T-cell (primary cell): Measurements from ENCODE around the gene GIGYF2. TPM values are rescaled to one million over a fixed set of nuclear protein-coding genes. Genes with fewer than 3 reads are reported as not detected.

ENCODE experiments used
- ATAC-seq, 4 experiments: fragments of 200-7000 bp in 3 of 4; fragments of 150-1000 bp in 1 of 4; cut with Tn5 transposase; replicated peaks in 1 of 4; 1 replicate in 3 of 4; 2 replicates in 1 of 4; pipeline ENCODE4 v1.10.0; 2021; ENCODE audit warnings: moderate library complexity in 3 of 4, mild to moderate bottlenecking in 2 of 4, moderate number of reproducible peaks in 1 of 4
- CTCF ChIA-PET, 2 donors: fragments of 300-600 bp; sonication (Branson Sonifier 250); formaldehyde crosslinking; loops; one replicate each; lab custom pipeline; 2022; ENCODE audit warnings: antibody characterized with exemption in 2 of 2; lab: Charles Lee
- POLR2A ChIA-PET, 2 donors: fragments of 300-600 bp; sonication (Branson Sonifier 250); formaldehyde crosslinking; loops; one replicate each; lab custom pipeline; 2022; ENCODE audit warnings: antibody characterized with exemption in 2 of 2; lab: Charles Lee
- DNase-seq, 35 experiments: peaks; one replicate each; pipeline versions ENCODE4 v3.0.0 to v3.0.0-alpha.2; 2013 to 2023
- H3K27ac ChIP-seq: one replicate; pipeline ENCODE4 v1.5.1; 2013; ENCODE audit warnings: low read length
- H3K27me3 ChIP-seq, 2 experiments: replicated peaks in 1 of 2; 1 replicate in 1 of 2; 2 replicates in 1 of 2; pipeline versions ENCODE4 v1.6.1 to v1.7.0; 2013; ENCODE audit warnings: low read length in 1 of 2, mixed read lengths in 1 of 2; ENCODE audit not compliant: control insufficient read depth in 2 of 2, insufficient read depth in 2 of 2; ENCODE audit errors: extremely low read depth in 1 of 2
- H3K36me3 ChIP-seq, 2 donors: 1 replicate in 1 of 2; 2 replicates in 1 of 2; pipeline versions ENCODE4 v1.6.1 to v1.7.0; 2013; ENCODE audit warnings: low read length in 1 of 2; ENCODE audit not compliant: control insufficient read depth in 2 of 2, insufficient read depth in 1 of 2; ENCODE audit errors: extremely low read depth in 1 of 2
- H3K4me1 ChIP-seq, 2 experiments: 1 replicate in 1 of 2; 2 replicates in 1 of 2; pipeline versions ENCODE4 v1.6.1 to v1.7.0; 2013; ENCODE audit warnings: low read length in 2 of 2, mixed read lengths in 1 of 2; ENCODE audit not compliant: insufficient read depth in 2 of 2, control insufficient read depth in 1 of 2; ENCODE audit errors: extremely low read depth in 1 of 2
- H3K4me3 ChIP-seq, 2 donors: 1 replicate in 1 of 2; 2 replicates in 1 of 2; pipeline versions ENCODE4 v1.5.1 to v1.7.0; 2013; ENCODE audit warnings: mild to moderate bottlenecking in 2 of 2, low read length in 1 of 2, moderate library complexity in 1 of 2; ENCODE audit not compliant: control insufficient read depth in 1 of 2; ENCODE audit errors: extremely low read depth in 1 of 2
- H3K9me3 ChIP-seq: 2 replicates; pipeline ENCODE4 v1.7.0; 2013
- H3K27ac Mint-ChIP-seq, 2 donors: one replicate each; pipeline ENCODE4 v1.8.0; 2020 to 2021; ENCODE audit warnings: mild to moderate bottlenecking in 2 of 2, mixed read lengths in 2 of 2
- H3K27me3 Mint-ChIP-seq, 2 donors: one replicate each; pipeline ENCODE4 v1.8.0; 2021 to 2022; ENCODE audit warnings: mixed read lengths in 2 of 2
- H3K36me3 Mint-ChIP-seq: one replicate; pipeline ENCODE4 v1.8.0; 2021; ENCODE audit warnings: mixed read lengths
- H3K4me1 Mint-ChIP-seq, 3 donors: one replicate each; pipeline ENCODE4 v1.8.0; 2020 to 2022; ENCODE audit warnings: mixed read lengths in 3 of 3, mild to moderate bottlenecking in 1 of 3
- H3K4me3 Mint-ChIP-seq, 3 donors: one replicate each; pipeline ENCODE4 v1.8.0; 2020 to 2022; ENCODE audit warnings: mild to moderate bottlenecking in 3 of 3, mixed read lengths in 3 of 3, moderate library complexity in 3 of 3
- H3K9me3 Mint-ChIP-seq, 3 donors: one replicate each; pipeline ENCODE4 v1.8.0; 2020 to 2022; ENCODE audit warnings: mixed read lengths in 3 of 3
- WGBS: methylation state at CpG from one replicate; pipeline ENCODE4 v1.1.5; 2013; ENCODE audit warnings: missing lambda C conversion rate; ENCODE audit not compliant: insufficient coverage; 5-methylcytosine and 5-hydroxymethylcytosine counted together
- total RNA-seq, 35 experiments: library from RNA in 6 of 35; stranded (reverse) in 6 of 35; fragments of 120-200 nt in 1 of 35; gene quantifications; one replicate each; pipeline versions ENCODE4 v1.2.1 to v1.2.4 and lab custom pipeline; 2013 to 2026

The GIGYF2 gene
- total RNA-seq, 5 donors from 2014 or later (not counting 1 experiment from before 2014, with no cell fraction given): 57.8 to 76.8 (median 68.7) TPM

DNA sequence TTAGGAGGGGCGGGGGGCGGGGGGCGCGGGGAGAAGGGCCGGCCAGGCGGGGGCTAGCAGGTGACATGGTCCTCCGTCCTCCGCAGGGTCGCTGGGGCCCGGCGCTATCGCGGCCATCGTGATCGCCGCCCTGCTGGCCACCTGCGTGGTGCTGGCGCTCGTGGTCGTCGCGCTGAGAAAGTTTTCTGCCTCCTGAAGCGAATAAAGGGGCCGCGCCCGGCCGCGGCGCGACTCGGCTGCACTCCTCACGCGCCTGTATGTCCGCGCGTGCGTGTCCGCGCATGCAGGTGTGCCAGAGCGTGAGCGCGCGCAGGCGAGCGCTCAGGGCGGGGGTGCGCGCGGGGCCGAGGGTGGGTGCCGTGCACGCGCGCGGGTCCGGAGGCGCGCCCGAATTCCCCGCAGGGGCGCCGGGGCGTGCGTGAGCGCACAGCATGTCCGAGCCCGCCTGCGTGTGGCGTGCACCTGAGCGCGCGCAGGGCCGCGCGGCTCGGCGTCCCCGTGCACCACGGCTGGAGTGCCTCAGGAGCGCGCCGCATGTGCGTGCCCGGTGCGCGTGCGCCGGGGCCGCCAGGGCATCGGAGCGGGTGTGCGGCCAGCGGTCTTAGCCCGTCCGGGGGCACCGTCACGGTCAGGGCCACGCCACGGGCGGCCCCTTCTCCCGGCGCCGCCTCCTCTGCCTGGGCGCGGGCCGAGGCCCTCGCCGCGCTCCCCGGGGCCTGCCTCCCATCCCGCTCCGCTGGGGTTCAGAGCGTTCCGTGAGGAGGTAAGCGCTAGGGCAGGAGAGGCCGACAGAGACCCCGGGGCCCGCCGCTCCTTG is 179.2 kb downstream of the GIGYF2 start:
- POLR2A ChIA-PET: no interaction called here
- H3K36me3 ChIP-seq: no peaks in the 10 kb centered on the region

DNA sequence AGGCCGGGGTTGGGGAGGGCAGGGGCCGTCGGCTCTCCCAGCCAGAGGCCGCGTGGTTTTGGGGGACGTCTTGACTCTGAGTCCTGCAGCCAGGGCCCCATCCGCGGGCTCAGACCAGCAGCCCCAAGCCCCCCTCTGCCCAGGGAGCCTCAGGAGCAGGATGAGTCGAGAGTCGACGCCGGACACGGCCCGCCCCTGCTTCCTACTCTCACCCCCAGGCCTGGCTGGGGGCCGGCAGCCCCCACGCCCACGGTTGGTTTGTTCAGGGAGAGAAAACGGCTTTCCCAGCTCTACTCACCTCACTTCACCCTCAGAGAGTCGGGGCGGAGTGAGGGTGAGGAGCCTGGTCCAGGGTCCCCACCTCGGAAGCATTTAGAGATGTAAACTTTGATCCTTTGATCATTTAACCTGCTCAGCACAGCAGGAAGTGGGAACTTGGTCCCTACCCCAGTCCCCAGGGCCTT is 179.9 kb downstream of the GIGYF2 start:
- no peaks in the 10 kb centered on the region for H3K36me3 Mint-ChIP-seq

More for the DNA sequence above, 179.2 kb downstream of the GIGYF2 start:
- DNase-seq (peak in 12 of 35 experiments; percentile 8 to 31 (median 13)), ATAC-seq (peak; percentile 53 to 63 (median 55))
- CTCF ChIA-PET: no interaction called here
- Histone ChIP-seq H3K4me3 (peak overlapping the region; percentile 26 to 64), H3K4me1 (peaks cover 0 to 10% of the 10 kb centered on the region in 2 experiments), H3K27ac (no peak overlapping the region), H3K9me3 (no peaks in the 10 kb centered on the region), H3K27me3 (peaks cover 0 to 52% of the 10 kb centered on the region in 2 experiments)
- H3K4me3 Mint-ChIP-seq: peak overlapping the region in 1 of 3 donors; percentile 64
- no peak overlapping the region for H3K27ac Mint-ChIP-seq
- H3K9me3 Mint-ChIP-seq: no peaks in the 10 kb centered on the region
- H3K36me3 Mint-ChIP-seq: no peaks in the 10 kb centered on the region
- H3K4me1 Mint-ChIP-seq: peaks cover 0 to 9% (median 7%) of the 10 kb centered on the region in 3 donors
- WGBS: under 1% methylated on average over 110 of the region's 119 CpGs
- H3K27me3 Mint-ChIP-seq: peaks cover 14 to 32% of the 10 kb centered on the region in 2 donors

DNA sequence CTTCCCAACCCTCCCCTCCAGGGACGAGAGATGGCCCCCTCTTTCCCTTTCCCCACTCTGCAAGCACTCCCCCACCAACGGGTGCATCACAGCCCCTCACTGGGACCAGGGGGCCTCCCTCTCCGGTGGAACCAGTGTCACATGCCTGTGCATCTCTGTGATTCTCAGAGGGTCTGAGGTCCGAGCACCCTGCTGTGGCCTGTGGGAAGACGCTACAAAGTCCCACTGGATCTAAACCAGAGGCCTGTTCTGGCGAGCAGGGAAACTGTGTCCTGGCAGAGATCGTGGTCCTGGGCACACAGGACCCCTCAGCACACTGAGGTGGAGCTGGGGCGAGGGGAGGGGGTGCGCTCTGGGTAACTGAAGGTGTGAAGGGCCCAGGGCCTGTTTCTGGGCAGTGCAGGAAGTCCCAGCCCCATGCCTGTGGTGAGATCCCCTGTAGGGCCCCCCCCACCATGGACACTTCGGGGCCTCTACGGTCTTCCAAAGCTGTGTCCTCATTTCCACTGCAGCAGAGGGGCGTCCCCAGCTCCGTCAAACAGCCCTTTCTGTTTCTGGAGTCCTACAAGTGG is 180.9 kb downstream of the GIGYF2 start:
- Histone ChIP-seq H3K27me3 (peaks cover 0 to 39% of the 10 kb centered on the region in 2 experiments), H3K9me3 (no peaks in the 10 kb centered on the region), H3K36me3 (no peaks in the 10 kb centered on the region), H3K4me3 (no peak overlapping the region), H3K4me1 (peaks cover 0 to 10% of the 10 kb centered on the region in 2 experiments), H3K27ac (no peak overlapping the region)
- ATAC-seq: no peak
- POLR2A ChIA-PET: no interaction called here
- WGBS: 93% methylated on average over 9 of the region's 13 CpGs
- Mint-ChIP-seq H3K9me3 (no peaks in the 10 kb centered on the region), H3K27ac (no peak overlapping the region), H3K4me3 (peak overlapping the region; percentile 37 to 63 (median 52)), H3K27me3 (peaks cover 14 to 31% of the 10 kb centered on the region in 2 donors), H3K36me3 (no peaks in the 10 kb centered on the region), H3K4me1 (peaks cover 0 to 9% (median 7%) of the 10 kb centered on the region in 3 donors)
- CTCF ChIA-PET: no interaction called here
- DNase-seq: no peak

More for the DNA sequence above, 179.9 kb downstream of the GIGYF2 start:
- peaks cover 0 to 47% of the 10 kb centered on the region in 2 experiments for H3K27me3 ChIP-seq
- ATAC-seq (no peak), DNase-seq (no peak)
- H3K9me3 ChIP-seq: no peaks in the 10 kb centered on the region
- H3K4me1 ChIP-seq: peaks cover 0 to 10% of the 10 kb centered on the region in 2 experiments
- POLR2A ChIA-PET: no interaction called here
- no peak overlapping the region for H3K27ac Mint-ChIP-seq
- 43% methylated on average over 13 of the region's 21 CpGs for WGBS
- H3K27me3 Mint-ChIP-seq: peaks cover 14 to 32% of the 10 kb centered on the region in 2 donors
- H3K4me3 ChIP-seq: no peak overlapping the region
- H3K36me3 ChIP-seq: no peaks in the 10 kb centered on the region
- H3K27ac ChIP-seq: no peak overlapping the region
- H3K4me1 Mint-ChIP-seq: peaks cover 0 to 9% (median 7%) of the 10 kb centered on the region in 3 donors
- CTCF ChIA-PET: no interaction called here
- peak overlapping the region in 2 of 3 donors; percentile 28 to 63 for H3K4me3 Mint-ChIP-seq
- no peaks in the 10 kb centered on the region for H3K9me3 Mint-ChIP-seq

DNA sequence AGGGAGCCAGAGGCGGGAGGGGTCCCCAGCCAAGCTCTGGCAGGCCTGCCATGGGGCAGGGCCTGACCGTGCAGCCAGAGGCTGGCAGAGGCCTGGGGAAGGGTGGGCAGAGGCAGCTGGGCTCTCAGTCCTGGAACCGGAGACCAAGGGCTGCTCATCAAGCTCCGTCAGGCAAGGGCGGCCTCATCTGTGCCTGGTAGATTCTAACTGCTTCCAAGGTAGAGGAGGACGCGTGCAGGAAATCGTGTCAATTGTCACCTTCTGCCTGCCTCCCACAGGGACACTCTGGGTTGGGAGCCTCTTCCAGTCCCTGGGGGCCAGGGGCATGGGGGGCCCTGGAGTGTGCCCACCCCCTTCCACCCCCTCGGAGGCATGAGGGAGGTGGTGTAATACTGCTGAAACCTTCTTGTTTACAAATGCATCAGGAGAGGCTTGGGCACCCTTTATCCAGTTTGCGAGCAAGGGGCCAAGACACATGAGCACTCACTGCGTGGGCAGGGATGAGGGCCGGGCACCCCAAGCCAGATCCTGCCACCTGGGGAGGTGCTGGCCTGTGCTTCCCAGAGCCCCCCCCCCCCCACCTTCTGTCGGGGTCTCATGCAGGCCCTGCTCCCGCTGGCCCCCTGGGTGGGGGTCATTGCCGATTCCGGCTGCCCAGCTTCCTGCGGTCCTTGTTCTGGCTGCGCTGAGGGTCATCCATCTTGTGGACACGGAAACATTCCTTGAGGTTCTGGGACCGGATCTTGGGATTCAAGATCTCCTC is 181.9 kb downstream of the GIGYF2 start:
- WGBS: 84% methylated on average over 17 of the region's 20 CpGs
- Mint-ChIP-seq H3K4me1 (peaks cover 0 to 9% (median 7%) of the 10 kb centered on the region in 3 donors), H3K36me3 (no peaks in the 10 kb centered on the region), H3K9me3 (no peaks in the 10 kb centered on the region), H3K27me3 (peaks cover 14 to 26% of the 10 kb centered on the region in 2 donors), H3K4me3 (no peak overlapping the region), H3K27ac (no peak overlapping the region)
- CTCF ChIA-PET: no interaction called here
- Histone ChIP-seq H3K27me3 (peaks cover 0 to 32% of the 10 kb centered on the region in 2 experiments), H3K4me3 (no peak overlapping the region), H3K27ac (no peak overlapping the region), H3K36me3 (no peaks in the 10 kb centered on the region), H3K4me1 (peaks cover 0 to 10% of the 10 kb centered on the region in 2 experiments), H3K9me3 (no peaks in the 10 kb centered on the region)
- DNase-seq (no peak), ATAC-seq (no peak)
- POLR2A ChIA-PET: no interaction called here

DNA sequence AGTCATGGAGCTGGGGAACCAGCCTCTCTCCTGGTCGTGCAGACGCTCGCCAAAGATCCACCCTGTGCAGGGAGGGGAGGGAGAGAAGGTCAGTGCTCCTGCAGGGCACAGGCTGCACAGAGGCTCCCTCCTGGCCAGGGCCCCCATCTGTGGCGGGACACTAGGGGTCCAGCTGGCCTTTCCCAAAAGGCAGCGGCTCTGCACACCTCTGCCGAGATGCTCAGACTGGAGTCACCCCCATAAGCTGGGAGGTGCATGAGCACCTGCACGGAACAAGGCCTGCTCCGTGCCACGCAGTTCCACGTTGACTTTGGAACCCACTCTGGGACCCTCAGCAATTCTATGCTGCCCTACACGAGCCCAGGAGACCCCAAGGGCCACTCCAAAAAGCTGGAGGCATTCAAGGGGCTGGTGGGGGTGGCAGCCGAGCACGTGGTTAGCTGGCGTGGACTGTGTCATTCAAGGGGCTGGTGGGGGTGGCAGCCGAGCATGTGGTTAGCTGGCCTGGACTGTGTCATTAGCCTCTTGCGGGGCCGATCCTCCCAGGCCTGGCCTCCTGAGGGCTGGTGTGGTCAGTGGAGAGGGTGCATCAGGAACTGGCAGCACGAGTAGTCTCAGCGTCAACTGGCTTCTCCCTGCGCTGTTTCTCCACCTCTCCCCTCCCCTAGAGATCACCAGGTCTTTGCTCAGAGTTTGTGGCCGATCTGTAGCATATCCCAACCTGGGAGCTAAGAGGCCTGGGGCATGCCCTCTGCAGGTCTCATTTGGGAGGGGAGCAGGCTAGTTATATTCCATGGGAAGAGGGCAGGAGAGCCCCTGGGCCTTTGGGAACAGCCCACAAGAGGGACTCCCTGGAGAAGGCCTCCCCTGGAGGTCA is 182.7 kb downstream of the GIGYF2 start:
- no peaks in the 10 kb centered on the region for H3K9me3 ChIP-seq
- H3K36me3 Mint-ChIP-seq: no peaks in the 10 kb centered on the region
- H3K4me3 ChIP-seq: no peak overlapping the region
- peaks cover 0 to 8% (median 7%) of the 10 kb centered on the region in 3 donors for H3K4me1 Mint-ChIP-seq
- H3K9me3 Mint-ChIP-seq: no peaks in the 10 kb centered on the region
- peaks cover 13 to 18% of the 10 kb centered on the region in 2 donors for H3K27me3 Mint-ChIP-seq
- H3K27ac ChIP-seq: no peak overlapping the region
- H3K27me3 ChIP-seq: peaks cover 0 to 25% of the 10 kb centered on the region in 2 experiments
- ATAC-seq (no peak), DNase-seq (no peak)
- H3K4me3 Mint-ChIP-seq: no peak overlapping the region
- H3K4me1 ChIP-seq: peaks cover 0 to 10% of the 10 kb centered on the region in 2 experiments
- WGBS: 85% methylated on average over 15 of the region's 21 CpGs
- POLR2A ChIA-PET: no interaction called here
- CTCF ChIA-PET: no interaction called here
- no peak overlapping the region for H3K27ac Mint-ChIP-seq
- no peaks in the 10 kb centered on the region for H3K36me3 ChIP-seq
